K562 (cell line): Measurements from ENCODE around the gene CORIN. TPM values are rescaled to one million over a fixed set of nuclear protein-coding genes. Genes with fewer than 3 reads are reported as not detected.

Experiments used
- ATAC-seq: fragments of 200-7000 bp; cut with Tn5 transposase; 3 replicates; pipeline ENCODE4 v1.9.1; 2020; ENCODE audit warnings: moderate library complexity
- BruUV-seq: library from RNA; stranded (reverse); fragments of 400-500 nt; replicated peaks from 2 replicates; lab custom pipeline; 2021; lab: Mats Ljungman, UMichigan
- CTCF ChIA-PET: fragments of 300-600 bp; formaldehyde crosslinking; extraction: SDS; loops from one replicate; lab custom pipeline; 2021; ENCODE audit warnings: low intra/inter-chr PET ratio; lab: Yijun Ruan, JAX
- POLR2A ChIA-PET: fragments of 300-600, 350-650 bp; sonication (Branson Sonifier 250); formaldehyde crosslinking; extraction: SDS; loops from one replicate; lab custom pipeline; 2021; ENCODE audit warnings: antibody characterized with exemption, inconsistent platforms; lab: Yijun Ruan, JAX
- DNase-seq, 4 experiments: peaks; one replicate each; pipeline versions ENCODE4 v3.0.0 to v3.0.0-alpha.2; 2011 to 2018; ENCODE audit warnings: low spot score in 3 of 4, mixed read lengths in 3 of 4; ENCODE audit errors: extremely low read depth in 1 of 4
- FAIRE-seq: peaks from 2 replicates; lab custom pipeline; 2011; peaks lifted over from hg19 to GRCh38; lab: Jason Lieb, UNC
- H2AFZ ChIP-seq: 2 replicates; pipeline ENCODE4 v1.6.0; 2011; ENCODE audit warnings: low read depth, low read length, control low read depth, inconsistent platforms
- H3K27ac ChIP-seq: fragments of 200-600 bp; 3 replicates; pipeline ENCODE4 v1.8.0; 2011; ENCODE audit warnings: low read depth, mild to moderate bottlenecking, control low read depth, inconsistent platforms, low read length, moderate library complexity, mixed read lengths; ENCODE audit errors: extremely low read depth
- H3K27me3 ChIP-seq, 2 experiments: fragments of 300-600 bp in 1 of 2; 2 replicates in 1 of 2; 3 replicates in 1 of 2; pipeline versions ENCODE4 v1.6.0 to v1.8.0; 2011; ENCODE audit warnings: inconsistent platforms in 2 of 2, low read length in 2 of 2, mild to moderate bottlenecking in 1 of 2, mixed read lengths in 1 of 2, moderate library complexity in 1 of 2; ENCODE audit not compliant: control insufficient read depth in 2 of 2, insufficient read depth in 2 of 2
- H3K36me3 ChIP-seq: fragments of 300-600 bp; 3 replicates; pipeline ENCODE4 v1.8.0; 2011; ENCODE audit warnings: mild to moderate bottlenecking, low read length, inconsistent platforms; ENCODE audit not compliant: control insufficient read depth, insufficient read depth
- H3K4me1 ChIP-seq, 2 experiments: fragments of 200-600 bp in 1 of 2; replicated peaks in 1 of 2; 2 replicates in 1 of 2; 3 replicates in 1 of 2; pipeline versions ENCODE4 v1.5.1 to v1.8.0; 2011; ENCODE audit warnings: inconsistent platforms in 2 of 2, low read length in 2 of 2, mild to moderate bottlenecking in 1 of 2, mixed read lengths in 1 of 2, moderate library complexity in 1 of 2; ENCODE audit not compliant: control insufficient read depth in 2 of 2, insufficient read depth in 2 of 2
- H3K4me2 ChIP-seq: 2 replicates; pipeline ENCODE4 v1.6.1; 2011; ENCODE audit warnings: low read length, control low read depth, inconsistent platforms, mixed read lengths; ENCODE audit not compliant: insufficient read depth
- H3K4me3 ChIP-seq: fragments of 200-600 bp; sonication (generic), shearing (Covaris generic); 2 replicates; pipeline ENCODE4 v1.5.1; 2016; ENCODE audit warnings: control low read depth, inconsistent platforms
- H3K79me2 ChIP-seq: fragments of 200-600 bp; 3 replicates; pipeline ENCODE4 v1.8.0; 2011; ENCODE audit warnings: low read length, inconsistent platforms; ENCODE audit not compliant: control insufficient read depth, insufficient read depth
- H3K9ac ChIP-seq, 2 experiments: 2 replicates each; pipeline versions ENCODE4 v1.6.0 to v1.6.1; 2011; ENCODE audit warnings: low read depth in 2 of 2, low read length in 2 of 2, control low read depth in 1 of 2, inconsistent platforms in 1 of 2, mild to moderate bottlenecking in 1 of 2, mixed read lengths in 1 of 2; ENCODE audit not compliant: insufficient read depth in 1 of 2
- H3K9me1 ChIP-seq: one replicate; pipeline ENCODE4 v1.6.0; 2011; ENCODE audit warnings: inconsistent platforms, mild to moderate bottlenecking, low read length, moderate library complexity; ENCODE audit not compliant: control insufficient read depth, insufficient read depth
- H3K9me3 ChIP-seq: replicated peaks from 2 replicates; pipeline ENCODE4 v1.5.1; 2011; ENCODE audit warnings: low read depth, low read length, inconsistent platforms; ENCODE audit not compliant: control insufficient read depth, insufficient read depth
- H4K20me1 ChIP-seq: replicated peaks from 2 replicates; pipeline ENCODE4 v1.6.1; 2011; ENCODE audit warnings: low read length, inconsistent platforms, mixed read lengths; ENCODE audit not compliant: control insufficient read depth, insufficient read depth
- ADNP ChIP-seq: fragments of 200-800 bp; sonication (Bioruptor generic); IDR thresholded peaks from 2 replicates; pipeline ENCODE4 v1.6.1; 2016; ENCODE audit warnings: missing genetic modification characterization, missing compliant biosample characterization
- HMGXB4 ChIP-seq: sonication (generic); formaldehyde crosslinking; IDR thresholded peaks from 2 replicates; pipeline ENCODE4 v1.8.1; 2023; ENCODE audit warnings: mild to moderate bottlenecking, missing genetic modification reagents
- MEF2A ChIP-seq: IDR thresholded peaks from 2 replicates; pipeline ENCODE4 v1.6.1; 2011; ENCODE audit warnings: low read depth, mild to moderate bottlenecking, low read length, moderate library complexity; ENCODE audit not compliant: control insufficient read depth
- POU5F1 ChIP-seq: fragments of 150-350 bp; IDR thresholded peaks from 2 replicates; pipeline ENCODE4 v1.6.1; 2014; ENCODE audit warnings: borderline replicate concordance, low read length, low read depth, mild to moderate bottlenecking; ENCODE audit not compliant: partially characterized antibody
- PTRF ChIP-seq: fragments of 450-650 bp; IDR thresholded peaks from 2 replicates; pipeline ENCODE4 v1.6.1; 2016; ENCODE audit warnings: mild to moderate bottlenecking, missing genetic modification characterization, missing compliant biosample characterization
- RFX1 ChIP-seq: fragments of 450-650 bp; IDR thresholded peaks from 2 replicates; pipeline ENCODE4 v1.6.1; 2016; ENCODE audit warnings: mild to moderate bottlenecking, moderate library complexity
- ZFP36 ChIP-seq: fragments of 150-350 bp; IDR thresholded peaks from 2 replicates; pipeline ENCODE4 v1.6.1; 2018; ENCODE audit warnings: low read length, low read depth; ENCODE audit not compliant: partially characterized antibody
- WGBS: fragments of 100-300 bp; shearing (Covaris generic); methylation state at CpG from one replicate; pipeline ENCODE4 v1.1.6; 2016; ENCODE audit warnings: low coverage, mixed read lengths; ENCODE audit not compliant: insufficient coverage; ENCODE audit errors: missing lambda C conversion rate; 5-methylcytosine and 5-hydroxymethylcytosine counted together
- in situ Hi-C: fragments of 300-500 bp; cut with MboI; formaldehyde crosslinking; loops from 4 replicates; pipeline ENCODE4 v1.15.0; 2018; ENCODE audit warnings: inconsistent platforms, mixed read lengths
- intact Hi-C: fragments of 100-400 bp; cut with micrococcal nuclease; formaldehyde crosslinking; loops from 2 replicates; pipeline ENCODE4 v1.14.2; 2022
- polyA plus RNA-seq, 8 experiments: library from polyadenylated mRNA; depleted of rRNA in 4 of 8; stranded (reverse) in 5 of 8; unstranded in 3 of 8; fragments of >200 nt; fragmentation: Nextera tagmentation in 2 of 8; fragmentation: Illumina TruSeq in 1 of 8; extraction: Ambion mirVana in 2 of 8; extraction: Trizol in 1 of 8; gene quantifications; 2 replicates each; pipeline versions ENCODE4 v1.2.1 to v1.2.3, GENCODE V29; 2011 to 2014; ENCODE audit warnings: inconsistent platforms in 1 of 8, missing spikeins in 1 of 8
- total RNA-seq, 7 experiments: library from RNA; depleted of rRNA in 6 of 7; stranded (reverse); fragments of >200 nt in 6 of 7; fragmentation: Illumina TruSeq in 2 of 7; extraction: Trizol in 2 of 7; gene quantifications; 2 replicates each; pipeline versions ENCODE4 v1.2.1 to v1.2.3, GENCODE V29; 2011 to 2021; ENCODE audit warnings: low replicate concordance in 1 of 7
- TF ChIP-seq, protein P1 (sequence below), 2 experiments: fragments of 450-650 bp in 1 of 2; sonication (generic) in 1 of 2; formaldehyde crosslinking in 1 of 2; IDR thresholded peaks in 1 of 2; conservative IDR thresholded peaks in 1 of 2; 2 replicates each; pipeline versions ENCODE4 v1.6.1 to v1.8.1; 2016 to 2023; ENCODE audit warnings: mild to moderate bottlenecking in 2 of 2, moderate library complexity in 2 of 2, inconsistent platforms in 1 of 2, missing genetic modification reagents in 1 of 2

Gene CORIN
- total and polyA plus RNA-seq, 9 of the 15 experiments (the other 6 are each of a cell fraction or from before 2014, with no cell fraction given), result 0.04 to 0.31 (median 0.08) TPM; not detected in 4

- no peak overlapping the region for H3K9ac ChIP-seq
- in situ Hi-C loops, result no loop called here
- ATAC-seq, result no peak
- ChIA-PET POLR2A (no interaction called here), CTCF (no interaction called here)
- H3K4me1 ChIP-seq, result no peaks in the 10 kb centered on the region
- no peak overlapping the region for H2AFZ ChIP-seq
- no peaks in the 10 kb centered on the region for H3K9me1 ChIP-seq
- DNase-seq, result no peak
- H4K20me1 ChIP-seq, result no peaks in the 10 kb centered on the region
- FAIRE-seq, result no peak
- no peaks in the 10 kb centered on the region for H3K79me2 ChIP-seq
- no peaks in the 10 kb centered on the region for H3K9me3 ChIP-seq
- BruUV-seq, result no TSS peak
- 1% methylated on average over 6 of the region's 6 CpGs for WGBS
- no peaks in the 10 kb centered on the region for H3K27me3 ChIP-seq
- no peak overlapping the region for H3K27ac ChIP-seq
- no peak overlapping the region for H3K4me3 ChIP-seq
- TF ChIP-seq PTRF (tag), result no peak
- TF ChIP-seq HMGXB4 (CRISPR knock-in tag), result no peak
- no peak for TF ChIP-seq POU5F1
- TF ChIP-seq MEF2A, result no peak
- no peak for TF ChIP-seq ADNP (tag)
- TF ChIP-seq, protein P1, sequence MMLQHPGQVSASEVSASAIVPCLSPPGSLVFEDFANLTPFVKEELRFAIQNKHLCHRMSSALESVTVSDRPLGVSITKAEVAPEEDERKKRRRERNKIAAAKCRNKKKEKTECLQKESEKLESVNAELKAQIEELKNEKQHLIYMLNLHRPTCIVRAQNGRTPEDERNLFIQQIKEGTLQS (IDR thresholded peaks at IDR 0.05), result no peak
- TF ChIP-seq, protein P1 (CRISPR knock-in tag; conservative IDR thresholded peaks at IDR 0.05), result no peak
- no peak for TF ChIP-seq RFX1
- no peak for TF ChIP-seq ZFP36
- TF ChIP-seq, all 486 proteins: peak for 0
- Histone ChIP-seq H3K36me3 (no peaks in the 10 kb centered on the region), H3K4me2 (no peak overlapping the region)
- intact Hi-C loops, result no loop called here
Observed at GRCh38 chr4:47643845-47644244, 194.0 kb downstream of the CORIN start.
